HEK293 (cell line): ENCODE results near the gene SARNP.

Experiments used
- BCL11A ChIP-seq: fragments of 450-650 bp; formaldehyde crosslinking; IDR thresholded peaks from 2 replicates; pipeline ENCODE4 v1.5.1; 2016; ENCODE audit warnings: low read depth, missing biosample characterization, missing genetic modification characterization
- GLI4 ChIP-seq: fragments of 450-650 bp; formaldehyde crosslinking; IDR thresholded peaks from 2 replicates; pipeline ENCODE4 v1.5.1; 2016; ENCODE audit warnings: missing biosample characterization, missing genetic modification characterization
- SP2 ChIP-seq: fragments of 450-650 bp; formaldehyde crosslinking; IDR thresholded peaks from 2 replicates; pipeline ENCODE4 v1.5.1; 2016; ENCODE audit warnings: missing biosample characterization, missing genetic modification characterization
- SP3 ChIP-seq: fragments of 450-650 bp; formaldehyde crosslinking; IDR thresholded peaks from 2 replicates; pipeline ENCODE4 v1.5.1; 2016; ENCODE audit warnings: missing biosample characterization, missing genetic modification characterization
- ZBTB20 ChIP-seq: fragments of 450-650 bp; formaldehyde crosslinking; IDR thresholded peaks from 2 replicates; pipeline ENCODE4 v1.5.1; 2016; ENCODE audit warnings: missing biosample characterization, missing genetic modification characterization
- ZNF529 ChIP-seq: fragments of 450-650 bp; formaldehyde crosslinking; IDR thresholded peaks from 2 replicates; pipeline ENCODE4 v1.5.1; 2017; ENCODE audit warnings: missing genetic modification characterization, missing biosample characterization; ENCODE audit not compliant: insufficient replicate concordance
- TF ChIP-seq, protein P1 (sequence below): fragments of 450-650 bp; formaldehyde crosslinking; IDR thresholded peaks from 2 replicates; pipeline ENCODE4 v1.5.1; 2016; ENCODE audit warnings: missing biosample characterization, missing genetic modification characterization

DNA sequence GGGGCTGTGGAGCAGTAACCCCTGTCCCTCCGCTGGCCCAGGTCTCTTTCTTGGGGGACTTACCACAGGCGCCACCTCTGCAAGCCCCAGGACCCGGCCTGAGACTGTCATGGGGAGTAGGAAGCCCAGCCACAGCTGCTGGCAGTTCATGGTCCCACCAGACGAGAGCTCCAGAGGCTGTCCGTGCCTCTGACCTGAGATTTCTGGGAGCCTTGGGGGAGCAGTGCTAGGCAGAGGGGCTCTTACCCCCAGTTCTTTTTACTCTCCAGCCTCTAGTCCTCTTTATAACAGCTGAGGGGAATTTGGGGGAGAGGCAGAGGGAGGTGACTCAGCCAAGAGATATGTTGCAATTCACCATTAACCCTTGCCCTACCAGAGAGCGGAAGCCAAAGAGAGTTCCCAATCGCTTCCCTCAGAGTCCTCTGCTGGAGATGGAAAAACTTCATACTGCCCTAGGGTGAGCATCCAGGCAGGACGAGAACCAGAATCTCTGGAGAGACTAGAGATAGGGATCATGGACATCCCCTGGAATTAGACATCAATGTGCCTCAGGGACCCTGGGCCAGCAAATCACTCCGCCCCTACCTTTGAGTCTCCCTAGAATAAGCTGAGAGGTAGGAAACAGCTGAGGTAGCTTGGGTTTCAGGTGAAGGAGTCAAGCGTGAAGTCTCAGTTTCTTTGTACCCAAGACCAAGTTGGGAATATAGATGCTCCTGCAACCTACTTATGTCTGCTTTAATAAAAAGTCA is 25.3 kb upstream of the SARNP start, which contains the start of gene MMP19:
- TF ChIP-seq GLI4 (no peak), ZBTB20 (tag by site-specific recombination) (no peak), SP2 (tag by site-specific recombination) (no peak), BCL11A (no peak), SP3 (no peak), ZNF529 (no peak)
- TF ChIP-seq, protein P1, sequence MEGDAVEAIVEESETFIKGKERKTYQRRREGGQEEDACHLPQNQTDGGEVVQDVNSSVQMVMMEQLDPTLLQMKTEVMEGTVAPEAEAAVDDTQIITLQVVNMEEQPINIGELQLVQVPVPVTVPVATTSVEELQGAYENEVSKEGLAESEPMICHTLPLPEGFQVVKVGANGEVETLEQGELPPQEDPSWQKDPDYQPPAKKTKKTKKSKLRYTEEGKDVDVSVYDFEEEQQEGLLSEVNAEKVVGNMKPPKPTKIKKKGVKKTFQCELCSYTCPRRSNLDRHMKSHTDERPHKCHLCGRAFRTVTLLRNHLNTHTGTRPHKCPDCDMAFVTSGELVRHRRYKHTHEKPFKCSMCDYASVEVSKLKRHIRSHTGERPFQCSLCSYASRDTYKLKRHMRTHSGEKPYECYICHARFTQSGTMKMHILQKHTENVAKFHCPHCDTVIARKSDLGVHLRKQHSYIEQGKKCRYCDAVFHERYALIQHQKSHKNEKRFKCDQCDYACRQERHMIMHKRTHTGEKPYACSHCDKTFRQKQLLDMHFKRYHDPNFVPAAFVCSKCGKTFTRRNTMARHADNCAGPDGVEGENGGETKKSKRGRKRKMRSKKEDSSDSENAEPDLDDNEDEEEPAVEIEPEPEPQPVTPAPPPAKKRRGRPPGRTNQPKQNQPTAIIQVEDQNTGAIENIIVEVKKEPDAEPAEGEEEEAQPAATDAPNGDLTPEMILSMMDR = no peak
